HEK293 (cell line): ENCODE results near the gene DCTN4.
"Not testable (repeated sequence)": the region's sequence is repeated elsewhere in the genome, so short reads cannot be mapped to it uniquely, and the experiment has no call there.

Source experiments
- CTCF ChIP-seq: fragments of 450-650 bp; formaldehyde crosslinking; IDR thresholded peaks from 2 replicates; pipeline ENCODE4 v1.5.1; 2016; ENCODE audit warnings: missing biosample characterization, missing genetic modification characterization
- REST ChIP-seq: fragments of 450-650 bp; formaldehyde crosslinking; IDR thresholded peaks from 2 replicates; pipeline ENCODE4 v1.5.1; 2016; ENCODE audit warnings: missing biosample characterization, missing genetic modification characterization
- ZNF670 ChIP-seq: fragments of 450-650 bp; formaldehyde crosslinking; IDR thresholded peaks from 2 replicates; pipeline ENCODE4 v1.5.1; 2016; ENCODE audit warnings: missing biosample characterization, missing genetic modification characterization, low read depth

GRCh38 chr5:150793423-150793888, 34.6 kb upstream of the DCTN4 start:
- not testable (repeated sequence) for TF ChIP-seq CTCF; REST (tag by site-specific recombination); ZNF670 (tag by site-specific recombination)
